MCF 10A (cell line): ENCODE results near the gene CMTR2. TPM values are rescaled to one million over a fixed set of nuclear protein-coding genes. Genes with fewer than 3 reads are reported as not detected.
"Not testable (repeated sequence)": the region's sequence is repeated elsewhere in the genome, so short reads cannot be mapped to it uniquely, and the experiment has no call there.

Source experiments
- BruUV-seq: library from RNA; stranded (reverse); fragments of 400-500 nt; replicated peaks from 2 replicates; lab custom pipeline; 2021; lab: Mats Ljungman, UMichigan
- CTCF ChIA-PET: fragments of 300-600 bp; sonication (Branson Sonifier 250); formaldehyde crosslinking; extraction: SDS; loops from one replicate; lab custom pipeline; 2021; ENCODE audit warnings: antibody characterized with exemption, inconsistent platforms; lab: Yijun Ruan, JAX
- POLR2A ChIA-PET: fragments of 300-600, 350-650 bp; sonication (Branson Sonifier 250); formaldehyde crosslinking; extraction: SDS; loops from one replicate; lab custom pipeline; 2020; ENCODE audit warnings: antibody characterized with exemption, inconsistent platforms; lab: Yijun Ruan, JAX
- DNase-seq: peaks from one replicate; pipeline ENCODE4 v3.0.0-alpha.2; 2018; ENCODE audit not compliant: unreplicated experiment
- H3K27ac Mint-ChIP-seq: one replicate; pipeline ENCODE4 v1.8.0; 2022; ENCODE audit warnings: mild to moderate bottlenecking, low read depth, mixed read lengths; ENCODE audit not compliant: unreplicated experiment
- H3K27me3 Mint-ChIP-seq: one replicate; pipeline ENCODE4 v1.8.0; 2022; ENCODE audit warnings: mixed read lengths; ENCODE audit not compliant: insufficient read depth, unreplicated experiment
- H3K36me3 Mint-ChIP-seq: one replicate; pipeline ENCODE4 v1.8.0; 2022; ENCODE audit warnings: mild to moderate bottlenecking, moderate library complexity, mixed read lengths; ENCODE audit not compliant: insufficient read depth, unreplicated experiment
- H3K4me1 Mint-ChIP-seq: one replicate; pipeline ENCODE4 v1.8.0; 2022; ENCODE audit warnings: mixed read lengths; ENCODE audit not compliant: insufficient read depth, unreplicated experiment
- H3K4me3 Mint-ChIP-seq: one replicate; pipeline ENCODE4 v1.8.0; 2022; ENCODE audit warnings: mild to moderate bottlenecking, moderate library complexity, mixed read lengths; ENCODE audit not compliant: unreplicated experiment
- H3K9me3 Mint-ChIP-seq: one replicate; pipeline ENCODE4 v1.8.0; 2022; ENCODE audit warnings: mixed read lengths; ENCODE audit not compliant: unreplicated experiment
- intact Hi-C: fragments of 100-400 bp; cut with micrococcal nuclease; formaldehyde crosslinking; loops from 2 replicates; pipeline ENCODE4 v1.14.1; 2022
- total RNA-seq: library from RNA; stranded (reverse); gene quantifications from 2 replicates; pipeline ENCODE4 v1.2.3, GENCODE V29; 2022
- TF ChIP-seq, protein P1 (sequence below): fragments of 200-600 bp; IDR thresholded peaks from one replicate; pipeline ENCODE4 v1.8.0; 2022; ENCODE audit warnings: antibody characterized with exemption, mild to moderate bottlenecking; ENCODE audit not compliant: unreplicated experiment

CMTR2 gene
- total RNA-seq, 1 experiment from 2014 or later = 25.6 TPM

DNA sequence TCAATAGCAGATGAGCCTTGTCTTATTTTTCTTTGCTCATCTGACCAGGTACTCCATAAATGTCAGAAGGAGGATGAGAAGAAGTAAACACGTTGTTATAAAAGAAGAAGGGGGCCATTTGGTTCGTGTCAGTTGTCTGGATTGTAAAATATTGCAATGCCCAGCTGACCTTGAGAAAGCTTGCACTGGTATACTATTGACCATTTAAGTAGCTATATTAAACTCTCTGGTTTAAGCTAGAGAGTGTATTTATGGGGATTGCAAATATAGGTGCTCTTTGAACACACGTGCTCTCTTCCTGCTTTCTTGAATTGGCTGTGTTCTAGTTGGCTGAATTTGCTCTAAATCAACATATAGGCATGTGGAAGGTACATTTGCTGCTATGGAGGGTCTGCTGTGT lies 26.1 kb upstream of the CMTR2 start:
- no peaks in the 10 kb centered on the region for H3K9me3 Mint-ChIP-seq
- ChIA-PET POLR2A (no interaction called here), CTCF (interaction anchor here (0.7 to 2.5 kb wide), 3 partner anchors 13 to 97 kb away, joined by 3 to 8 read pairs (median 4); no protein-coding TSS in a partner anchor)
- intact Hi-C loops = no loop called here
- H3K4me3 Mint-ChIP-seq = no peak overlapping the region
- H3K36me3 Mint-ChIP-seq = no peaks in the 10 kb centered on the region
- BruUV-seq = no TSS peak
- no peak overlapping the region for H3K27ac Mint-ChIP-seq
- TF ChIP-seq, protein P1, sequence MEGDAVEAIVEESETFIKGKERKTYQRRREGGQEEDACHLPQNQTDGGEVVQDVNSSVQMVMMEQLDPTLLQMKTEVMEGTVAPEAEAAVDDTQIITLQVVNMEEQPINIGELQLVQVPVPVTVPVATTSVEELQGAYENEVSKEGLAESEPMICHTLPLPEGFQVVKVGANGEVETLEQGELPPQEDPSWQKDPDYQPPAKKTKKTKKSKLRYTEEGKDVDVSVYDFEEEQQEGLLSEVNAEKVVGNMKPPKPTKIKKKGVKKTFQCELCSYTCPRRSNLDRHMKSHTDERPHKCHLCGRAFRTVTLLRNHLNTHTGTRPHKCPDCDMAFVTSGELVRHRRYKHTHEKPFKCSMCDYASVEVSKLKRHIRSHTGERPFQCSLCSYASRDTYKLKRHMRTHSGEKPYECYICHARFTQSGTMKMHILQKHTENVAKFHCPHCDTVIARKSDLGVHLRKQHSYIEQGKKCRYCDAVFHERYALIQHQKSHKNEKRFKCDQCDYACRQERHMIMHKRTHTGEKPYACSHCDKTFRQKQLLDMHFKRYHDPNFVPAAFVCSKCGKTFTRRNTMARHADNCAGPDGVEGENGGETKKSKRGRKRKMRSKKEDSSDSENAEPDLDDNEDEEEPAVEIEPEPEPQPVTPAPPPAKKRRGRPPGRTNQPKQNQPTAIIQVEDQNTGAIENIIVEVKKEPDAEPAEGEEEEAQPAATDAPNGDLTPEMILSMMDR = no peak
- no peaks in the 10 kb centered on the region for H3K4me1 Mint-ChIP-seq
- no peak for DNase-seq
- peaks cover 28% of the 10 kb centered on the region for H3K27me3 Mint-ChIP-seq

DNA sequence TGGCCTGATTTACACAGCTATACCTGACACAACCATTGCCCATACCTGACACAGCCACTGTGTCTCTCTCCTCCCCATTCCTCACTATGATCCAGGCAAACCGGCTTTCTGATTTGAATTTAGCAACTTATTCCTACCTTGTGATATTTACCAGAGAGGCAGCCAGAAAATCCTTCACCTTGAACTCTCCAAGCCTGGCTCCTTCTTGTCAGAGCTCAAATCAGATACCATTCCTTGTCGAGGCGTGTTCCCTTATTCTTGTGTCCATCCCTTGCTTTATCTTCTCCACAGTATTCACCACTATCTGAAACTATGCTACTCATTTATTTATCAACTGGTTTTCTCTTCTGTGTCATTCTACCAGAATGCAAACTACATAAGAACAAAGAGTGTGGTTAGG lies 24.4 kb upstream of the CMTR2 start:
- H3K27ac Mint-ChIP-seq, H3K9me3 Mint-ChIP-seq, POLR2A ChIA-PET, H3K36me3 Mint-ChIP-seq, DNase-seq, intact Hi-C loops, H3K4me3 Mint-ChIP-seq, BruUV-seq, H3K4me1 Mint-ChIP-seq: not testable (repeated sequence)
- CTCF ChIA-PET = interaction anchor here (1.1 to 3.5 kb wide), 3 partner anchors 13 to 20 kb away, joined by 3 to 43 read pairs (median 8); no protein-coding TSS in a partner anchor
- peaks cover 40% of the 10 kb centered on the region for H3K27me3 Mint-ChIP-seq

DNA sequence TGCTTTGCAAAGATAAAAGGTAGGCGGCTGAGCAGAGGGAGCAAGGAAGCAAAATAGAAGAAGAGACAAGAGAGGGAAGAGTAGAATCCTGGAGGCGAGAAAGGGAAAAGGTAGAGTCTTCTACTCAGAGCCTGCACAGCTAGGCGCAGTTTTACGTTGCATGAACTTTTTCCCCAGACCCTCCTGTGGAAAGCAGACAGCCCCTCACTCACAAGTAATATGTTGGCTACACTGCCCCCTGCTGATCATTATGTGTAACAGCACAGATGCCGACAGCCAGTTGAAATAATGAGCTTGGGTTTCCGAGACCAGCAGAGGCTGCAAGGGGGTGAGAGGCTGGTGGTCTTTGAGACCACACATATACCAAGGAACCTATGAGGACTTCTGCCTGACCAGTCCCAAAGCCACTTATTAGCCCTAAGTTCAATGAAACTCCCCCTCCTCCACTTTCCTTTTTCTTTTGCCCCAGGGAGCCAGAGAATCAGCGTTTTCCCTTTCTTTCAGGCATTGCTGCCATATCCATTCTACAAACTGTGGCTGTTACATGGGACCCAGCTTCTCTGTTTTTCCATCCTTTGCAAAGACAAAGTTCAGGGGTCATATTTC lies 22.5 kb upstream of the CMTR2 start:
- POLR2A ChIA-PET = no interaction called here

DNA sequence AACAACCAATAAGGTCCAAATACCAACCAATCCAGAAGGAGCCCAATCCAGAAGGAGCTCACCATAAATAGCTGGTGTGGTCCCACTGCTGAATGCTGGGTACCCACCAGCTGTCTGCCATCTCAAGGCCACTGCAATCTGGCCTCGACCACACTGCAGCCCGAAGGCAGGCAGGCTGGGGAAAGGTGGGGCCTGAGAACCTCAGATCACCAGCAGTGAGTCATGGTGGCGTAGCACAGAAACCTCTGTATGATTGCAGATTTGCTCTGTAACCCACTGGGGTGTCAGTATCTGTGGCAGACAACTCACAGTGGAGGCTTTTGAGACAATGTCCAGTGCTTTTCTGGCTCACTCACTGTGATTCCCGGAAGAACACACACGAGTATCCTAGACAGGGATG lies 14.7 kb upstream of the CMTR2 start:
- TF ChIP-seq, protein P1 = no peak
- Mint-ChIP-seq H3K4me3 (no peak overlapping the region), H3K36me3 (no peaks in the 10 kb centered on the region), H3K9me3 (peaks cover 7% of the 10 kb centered on the region), H3K27me3 (peaks cover 38% of the 10 kb centered on the region), H3K4me1 (no peaks in the 10 kb centered on the region), H3K27ac (no peak overlapping the region)
- BruUV-seq = no TSS peak
- intact Hi-C loops = no loop called here
- CTCF ChIA-PET = interaction anchor here (6.6 kb wide), 1 partner anchor 8 kb away, joined by 43 read pairs; no protein-coding TSS in a partner anchor
- POLR2A ChIA-PET = no interaction called here
- peak; percentile 6 for DNase-seq

More for the DNA sequence above, 22.5 kb upstream of the CMTR2 start:
- DNase-seq = peak; percentile 49
- TF ChIP-seq, protein P1 = peak; percentile 81
- Mint-ChIP-seq H3K4me1 (no peaks in the 10 kb centered on the region), H3K4me3 (no peak overlapping the region), H3K9me3 (no peaks in the 10 kb centered on the region), H3K27me3 (peaks cover 40% of the 10 kb centered on the region), H3K27ac (no peak overlapping the region), H3K36me3 (no peaks in the 10 kb centered on the region)
- intact Hi-C loops = loop anchor here (1.0 kb wide), 1 partner anchor 96 kb away; no protein-coding TSS in a partner anchor
- no TSS peak for BruUV-seq
- CTCF ChIA-PET = interaction anchor here (0.6 to 4.7 kb wide), 27 partner anchors 8 to 1618 kb away, joined by 3 to 43 read pairs (median 3); partner anchors contain the start of genes CALB2, CMTR2 and ZNF23
